SK-N-SH treated with all-trans-retinoic acid at 6 μM for 48 hours (cell line): Measurements from ENCODE around the gene AP1B1.
"Not testable (repeated sequence)": the region's sequence is repeated elsewhere in the genome, so short reads cannot be mapped to it uniquely, and the experiment has no call there.

ENCODE experiments used
- ATAC-seq: fragments of 200-7000 bp; cut with Tn5 transposase; 3 replicates; pipeline ENCODE4 v1.9.1; 2020; ENCODE audit warnings: mild to moderate bottlenecking, moderate library complexity
- ARNTL ChIP-seq: fragments of 450-650 bp; formaldehyde crosslinking; IDR thresholded peaks from 2 replicates; pipeline ENCODE4 v1.5.0; 2020; ENCODE audit warnings: low read depth, mild to moderate bottlenecking, moderate library complexity, borderline replicate concordance
- BACH2 ChIP-seq: fragments of 250-450 bp; sonication (Bioruptor Pico); IDR thresholded peaks from 2 replicates; pipeline ENCODE4 v1.9.0; 2021; ENCODE audit warnings: mild to moderate bottlenecking, borderline replicate concordance
- CREB5 ChIP-seq: fragments of 250-450 bp; sonication (Bioruptor Pico); IDR thresholded peaks from 2 replicates; pipeline ENCODE4 v1.5.1; 2020; ENCODE audit warnings: low read depth, mild to moderate bottlenecking, moderate library complexity
- ESRRG ChIP-seq: fragments of 250-450 bp; sonication (Bioruptor Pico); IDR thresholded peaks from 2 replicates; pipeline ENCODE4 v1.6.1; 2021; ENCODE audit warnings: mild to moderate bottlenecking
- GLIS3 ChIP-seq: fragments of 250-450 bp; sonication (Bioruptor Pico); IDR thresholded peaks from 2 replicates; pipeline ENCODE4 v1.5.0; 2020; ENCODE audit warnings: mild to moderate bottlenecking, moderate library complexity
- ISL1 ChIP-seq: fragments of 250-450 bp; sonication (Bioruptor Pico); IDR thresholded peaks from 2 replicates; pipeline ENCODE4 v2.1.2; 2022; ENCODE audit warnings: mild to moderate bottlenecking, moderate library complexity
- OSR1 ChIP-seq: fragments of 250-450 bp; sonication (Bioruptor Pico); IDR thresholded peaks from 2 replicates; pipeline ENCODE4 v1.8.0; 2022; ENCODE audit warnings: moderate library complexity, mild to moderate bottlenecking, inconsistent platforms
- PATZ1 ChIP-seq: fragments of 250-450 bp; sonication (Bioruptor Pico); IDR thresholded peaks from 2 replicates; pipeline ENCODE4 v1.8.0; 2020; ENCODE audit warnings: mild to moderate bottlenecking, moderate library complexity, borderline replicate concordance
- POU6F1 ChIP-seq: fragments of 250-450 bp; sonication (Bioruptor Pico); IDR thresholded peaks from 2 replicates; pipeline ENCODE4 v1.8.0; 2021; ENCODE audit warnings: low read depth, mild to moderate bottlenecking, moderate library complexity, borderline replicate concordance
- PPARA ChIP-seq: fragments of 250-450 bp; sonication (Bioruptor Pico); IDR thresholded peaks from 2 replicates; pipeline ENCODE4 v1.5.0; 2020; ENCODE audit warnings: mild to moderate bottlenecking, borderline replicate concordance
- RARB ChIP-seq: fragments of 250-450 bp; sonication (Bioruptor Pico); IDR thresholded peaks from 2 replicates; pipeline ENCODE4 v1.8.0; 2021; ENCODE audit warnings: mild to moderate bottlenecking, moderate library complexity
- SNAI2 ChIP-seq: fragments of 250-450 bp; sonication (Bioruptor Pico); IDR thresholded peaks from 2 replicates; pipeline ENCODE4 v1.5.0; 2020; ENCODE audit warnings: mild to moderate bottlenecking, moderate library complexity
- TCF4 ChIP-seq: fragments of 250-450 bp; sonication (Bioruptor Pico); IDR thresholded peaks from 2 replicates; pipeline ENCODE4 v1.8.0; 2021; ENCODE audit warnings: mild to moderate bottlenecking, moderate library complexity, borderline replicate concordance
- TOX ChIP-seq: fragments of 250-450 bp; sonication (Bioruptor Pico); IDR thresholded peaks from 2 replicates; pipeline ENCODE4 v1.8.0; 2021; ENCODE audit warnings: mild to moderate bottlenecking, moderate library complexity, borderline replicate concordance
- TSHZ2 ChIP-seq: fragments of 250-450 bp; sonication (Bioruptor Pico); IDR thresholded peaks from 2 replicates; pipeline ENCODE4 v1.5.0; 2020; ENCODE audit warnings: mild to moderate bottlenecking, moderate library complexity
- ZC3H10 ChIP-seq: fragments of 250-450 bp; sonication (Bioruptor Pico); IDR thresholded peaks from 2 replicates; pipeline ENCODE4 v1.5.1; 2021; ENCODE audit warnings: mild to moderate bottlenecking, moderate library complexity
- ZFP30 ChIP-seq: fragments of 450-650 bp; formaldehyde crosslinking; IDR thresholded peaks from 2 replicates; pipeline ENCODE4 v1.5.0; 2022; ENCODE audit warnings: mild to moderate bottlenecking, moderate library complexity
- ZNF565 ChIP-seq: fragments of 450-650 bp; formaldehyde crosslinking; conservative IDR thresholded peaks from 2 replicates; pipeline ENCODE4 v1.5.0; 2020; ENCODE audit warnings: low read depth, mild to moderate bottlenecking, moderate library complexity
- ZNF70 ChIP-seq: fragments of 450-650 bp; formaldehyde crosslinking; IDR thresholded peaks from 2 replicates; pipeline ENCODE4 v1.5.0; 2020; ENCODE audit warnings: mild to moderate bottlenecking, moderate library complexity

Gene AP1B1

DNA sequence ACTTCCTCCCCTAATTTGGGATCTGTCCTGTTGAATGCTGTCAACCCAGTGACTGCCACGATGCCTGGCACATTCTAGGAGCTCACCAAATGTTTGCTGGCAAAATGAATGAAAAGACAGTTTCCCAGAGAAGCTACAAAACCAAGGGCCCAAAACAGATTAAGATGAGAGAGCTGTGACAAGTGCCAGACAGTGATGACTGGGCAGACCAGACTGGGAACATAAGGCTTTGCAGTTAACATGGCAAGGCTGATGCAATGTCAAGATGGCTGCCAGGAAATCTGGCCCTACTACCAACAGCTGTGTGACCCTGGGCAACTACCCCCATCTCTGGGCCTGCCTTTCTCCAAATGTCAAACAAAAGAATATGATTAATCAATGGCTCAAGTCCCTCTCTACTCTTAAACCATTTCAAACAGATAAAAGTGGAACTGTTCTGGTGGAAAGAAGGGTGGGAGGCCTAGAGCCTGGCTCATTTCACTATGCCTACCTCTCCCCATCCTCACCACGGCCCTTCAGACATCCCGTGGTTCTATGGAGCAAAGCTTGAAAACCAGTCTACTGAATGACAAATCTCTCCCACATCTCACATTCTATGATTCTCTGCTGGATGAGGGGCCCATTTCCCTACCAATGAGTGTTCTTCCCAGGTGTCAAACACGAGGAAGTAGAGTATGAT is 12.8 kb downstream of the AP1B1 start (continued):
- no peak for TF ChIP-seq TSHZ2

GRCh38 chr22:29374806-29375205 is 13.6 kb downstream of the AP1B1 start:
- not testable (repeated sequence) for ATAC-seq

- no peak for ATAC-seq
- TF ChIP-seq RARB (CRISPR knock-in tag) (no peak), ISL1 (CRISPR knock-in tag) (no peak), ZNF70 (CRISPR knock-in tag) (no peak), ZFP30 (CRISPR knock-in tag) (no peak), PPARA (CRISPR knock-in tag) (no peak), SNAI2 (no peak), ZC3H10 (CRISPR knock-in tag) (no peak), ARNTL (CRISPR knock-in tag) (no peak), OSR1 (CRISPR knock-in tag) (no peak)
Measured at GRCh38 chr22:29374401-29374800, 14.0 kb downstream of the AP1B1 start.

GRCh38 chr22:29370537-29370936 is 17.8 kb downstream of the AP1B1 start:
- no peak for ATAC-seq
- no peak for TF ChIP-seq TOX (CRISPR knock-in tag)

GRCh38 chr22:29369460-29369859 is 18.9 kb downstream of the AP1B1 start:
- no peak for ATAC-seq

More at GRCh38 chr22:29369460-29369859, 18.9 kb downstream of the AP1B1 start:
- TF ChIP-seq ZNF565 (CRISPR knock-in tag) (no peak), PPARA (CRISPR knock-in tag) (no peak), ZNF70 (CRISPR knock-in tag) (no peak), TCF4 (CRISPR knock-in tag) (no peak), ISL1 (CRISPR knock-in tag) (no peak), PATZ1 (CRISPR knock-in tag) (no peak), RARB (CRISPR knock-in tag) (no peak), CREB5 (CRISPR knock-in tag) (no peak), OSR1 (CRISPR knock-in tag) (no peak), BACH2 (CRISPR knock-in tag) (no peak), POU6F1 (CRISPR knock-in tag) (no peak), ESRRG (no peak), ZFP30 (CRISPR knock-in tag) (no peak), ZC3H10 (CRISPR knock-in tag) (no peak), TOX (CRISPR knock-in tag) (no peak), GLIS3 (CRISPR knock-in tag) (no peak)
